Measurements from ENCODE around the gene SLC48A1.
"Not testable (repeated sequence)": the region's sequence is repeated elsewhere in the genome, so short reads cannot be mapped to it uniquely, and the experiment has no call there.

The SLC48A1 gene

GRCh38 chr12:47814539-47815170 is 41.6 kb downstream of the SLC48A1 start:
- Histone ChIP-seq H3K9me3 (ENCODE audit: control insufficient read depth in 5 of 5, low read length in 5 of 5) (no peaks in the 10 kb centered on the region), H3K4me3 (ENCODE audit: low read depth in 1 of 5, low read length in 5 of 5) (peak overlapping the region in 4 of 5 donors; percentile 60 to 70 (median 62)), H3K27me3 (ENCODE audit: control insufficient read depth in 5 of 5, insufficient read depth in 4 of 5, low read length in 5 of 5) (no peaks in the 10 kb centered on the region), H3K27ac (ENCODE audit: low read depth, low read length) (peak overlapping the region; percentile 95), H3K4me1 (ENCODE audit: control insufficient read depth in 5 of 5, insufficient read depth in 5 of 5, low read length in 5 of 5) (peaks cover 29 to 90% (median 85%) of the 10 kb centered on the region in 5 donors), H3K36me3 (ENCODE audit: control insufficient read depth in 5 of 5, insufficient read depth in 5 of 5, low read length in 5 of 5) (peaks cover 0 to 8% (median 5%) of the 10 kb centered on the region in 5 donors), H3K9ac (ENCODE audit: low read length in 5 of 5) (peak overlapping the region in 4 of 5 donors; percentile 42 to 74 (median 66))

- H3K36me3 ChIP-seq (ENCODE audit: control insufficient read depth in 5 of 5, insufficient read depth in 5 of 5, low read length in 5 of 5); H3K4me3 ChIP-seq (ENCODE audit: low read depth in 1 of 5, low read length in 5 of 5); H3K9me3 ChIP-seq (ENCODE audit: control insufficient read depth in 5 of 5, low read length in 5 of 5); H3K27me3 ChIP-seq (ENCODE audit: control insufficient read depth in 5 of 5, insufficient read depth in 4 of 5, low read length in 5 of 5): not testable (repeated sequence)
- peak overlapping the region; percentile 95 for H3K27ac ChIP-seq (ENCODE audit: low read depth, low read length)
- H3K9ac ChIP-seq (ENCODE audit: low read length in 5 of 5) = peak overlapping the region in 1 of 5 donors; percentile 50
- H3K4me1 ChIP-seq (ENCODE audit: control insufficient read depth in 5 of 5, insufficient read depth in 5 of 5, low read length in 5 of 5) = peaks cover 29 to 88% (median 84%) of the 10 kb centered on the region in 5 donors
These were observed 42.4 kb downstream of the SLC48A1 start for GRCh38 chr12:47815447-47815846.

- Histone ChIP-seq H3K4me1 (ENCODE audit: control insufficient read depth in 5 of 5, insufficient read depth in 5 of 5, low read length in 5 of 5) (peaks cover 29 to 88% (median 82%) of the 10 kb centered on the region in 5 donors), H3K4me3 (ENCODE audit: low read depth in 1 of 5, low read length in 5 of 5) (peak overlapping the region in 4 of 5 donors; percentile 72 to 87 (median 82)), H3K9me3 (ENCODE audit: control insufficient read depth in 5 of 5, low read length in 5 of 5) (no peaks in the 10 kb centered on the region), H3K9ac (ENCODE audit: low read length in 5 of 5) (peak overlapping the region; percentile 16 to 89 (median 84)), H3K27ac (ENCODE audit: low read depth, low read length) (peak overlapping the region; percentile 93), H3K36me3 (ENCODE audit: control insufficient read depth in 5 of 5, insufficient read depth in 5 of 5, low read length in 5 of 5) (peaks cover 0 to 8% (median 5%) of the 10 kb centered on the region in 5 donors), H3K27me3 (ENCODE audit: control insufficient read depth in 5 of 5, insufficient read depth in 4 of 5, low read length in 5 of 5) (no peaks in the 10 kb centered on the region)
These were observed 43.6 kb downstream of the SLC48A1 start for GRCh38 chr12:47816403-47817271.

- Histone ChIP-seq H3K36me3 (ENCODE audit: control insufficient read depth in 5 of 5, insufficient read depth in 5 of 5, low read length in 5 of 5) (peaks cover 0 to 8% (median 5%) of the 10 kb centered on the region in 5 donors), H3K4me1 (ENCODE audit: control insufficient read depth in 5 of 5, insufficient read depth in 5 of 5, low read length in 5 of 5) (peaks cover 28 to 88% (median 82%) of the 10 kb centered on the region in 5 donors), H3K27ac (ENCODE audit: low read depth, low read length) (peak overlapping the region; percentile 93), H3K9ac (ENCODE audit: low read length in 5 of 5) (peak overlapping the region; percentile 73 to 89 (median 84)), H3K27me3 (ENCODE audit: control insufficient read depth in 5 of 5, insufficient read depth in 4 of 5, low read length in 5 of 5) (no peaks in the 10 kb centered on the region), H3K4me3 (ENCODE audit: low read depth in 1 of 5, low read length in 5 of 5) (peak overlapping the region; percentile 72 to 87 (median 80)), H3K9me3 (ENCODE audit: control insufficient read depth in 5 of 5, low read length in 5 of 5) (no peaks in the 10 kb centered on the region)
These were observed 44.4 kb downstream of the SLC48A1 start for GRCh38 chr12:47817272-47818006.

- Histone ChIP-seq H3K4me3 (ENCODE audit: low read depth in 1 of 5, low read length in 5 of 5) (peak overlapping the region; percentile 72 to 87 (median 80)), H3K9ac (ENCODE audit: low read length in 5 of 5) (peak overlapping the region in 4 of 5 donors; percentile 73 to 89 (median 86)), H3K36me3 (ENCODE audit: control insufficient read depth in 5 of 5, insufficient read depth in 5 of 5, low read length in 5 of 5) (peaks cover 0 to 8% (median 5%) of the 10 kb centered on the region in 5 donors), H3K9me3 (ENCODE audit: control insufficient read depth in 5 of 5, low read length in 5 of 5) (no peaks in the 10 kb centered on the region), H3K27me3 (ENCODE audit: control insufficient read depth in 5 of 5, insufficient read depth in 4 of 5, low read length in 5 of 5) (no peaks in the 10 kb centered on the region), H3K27ac (ENCODE audit: low read depth, low read length) (peak overlapping the region; percentile 93), H3K4me1 (ENCODE audit: control insufficient read depth in 5 of 5, insufficient read depth in 5 of 5, low read length in 5 of 5) (peaks cover 25 to 89% (median 84%) of the 10 kb centered on the region in 5 donors)
These were observed 45.0 kb downstream of the SLC48A1 start for GRCh38 chr12:47818007-47818376.

- Histone ChIP-seq H3K36me3 (ENCODE audit: control insufficient read depth in 5 of 5, insufficient read depth in 5 of 5, low read length in 5 of 5) (peaks cover 0 to 8% (median 5%) of the 10 kb centered on the region in 5 donors), H3K27ac (ENCODE audit: low read depth, low read length) (peak overlapping the region; percentile 93), H3K9ac (ENCODE audit: low read length in 5 of 5) (peak overlapping the region; percentile 77 to 89 (median 84)), H3K27me3 (ENCODE audit: control insufficient read depth in 5 of 5, insufficient read depth in 4 of 5, low read length in 5 of 5) (no peaks in the 10 kb centered on the region), H3K4me3 (ENCODE audit: low read depth in 1 of 5, low read length in 5 of 5) (peak overlapping the region; percentile 72 to 87 (median 80)), H3K9me3 (ENCODE audit: control insufficient read depth in 5 of 5, low read length in 5 of 5) (no peaks in the 10 kb centered on the region), H3K4me1 (ENCODE audit: control insufficient read depth in 5 of 5, insufficient read depth in 5 of 5, low read length in 5 of 5) (peaks cover 22 to 90% (median 84%) of the 10 kb centered on the region in 5 donors)
These were observed 45.6 kb downstream of the SLC48A1 start for GRCh38 chr12:47818467-47819137.

- Histone ChIP-seq H3K36me3 (ENCODE audit: control insufficient read depth in 5 of 5, insufficient read depth in 5 of 5, low read length in 5 of 5) (peaks cover 0 to 7% (median 4%) of the 10 kb centered on the region in 5 donors), H3K27ac (ENCODE audit: low read depth, low read length) (peak overlapping the region; percentile 93), H3K4me1 (ENCODE audit: control insufficient read depth in 5 of 5, insufficient read depth in 5 of 5, low read length in 5 of 5) (peaks cover 20 to 90% (median 84%) of the 10 kb centered on the region in 5 donors), H3K4me3 (ENCODE audit: low read depth in 1 of 5, low read length in 5 of 5) (peak overlapping the region; percentile 44 to 91 (median 83)), H3K27me3 (ENCODE audit: control insufficient read depth in 5 of 5, insufficient read depth in 4 of 5, low read length in 5 of 5) (no peaks in the 10 kb centered on the region), H3K9ac (ENCODE audit: low read length in 5 of 5) (peak overlapping the region; percentile 77 to 89 (median 84)), H3K9me3 (ENCODE audit: control insufficient read depth in 5 of 5, low read length in 5 of 5) (no peaks in the 10 kb centered on the region)
These were observed 46.3 kb downstream of the SLC48A1 start for GRCh38 chr12:47819138-47819895.

GRCh38 chr12:47819896-47820630 is 47.0 kb downstream of the SLC48A1 start, which contains the start of gene HDAC7:
Gene HDAC7, minus strand, starts transcription at chr12:47819903. Its CDS starts 118 bp downstream, at chr12:47819785.
- no peaks in the 10 kb centered on the region for H3K9me3 ChIP-seq (ENCODE audit: control insufficient read depth in 5 of 5, low read length in 5 of 5)
- H3K27ac ChIP-seq (ENCODE audit: low read depth, low read length) = peak within 1 kb of the TSS; percentile 93
- H3K27me3 ChIP-seq (ENCODE audit: control insufficient read depth in 5 of 5, insufficient read depth in 4 of 5, low read length in 5 of 5) = no peaks in the 10 kb centered on the region
- H3K9ac ChIP-seq (ENCODE audit: low read length in 5 of 5) = peak within 1 kb of the TSS; percentile 77 to 97 (median 87)
- no peaks in the 10 kb centered on the region for H3K36me3 ChIP-seq (ENCODE audit: control insufficient read depth in 5 of 5, insufficient read depth in 5 of 5, low read length in 5 of 5)
- H3K4me3 ChIP-seq (ENCODE audit: low read depth in 1 of 5, low read length in 5 of 5) = peak within 1 kb of the TSS; percentile 65 to 91 (median 83)
- H3K4me1 ChIP-seq (ENCODE audit: control insufficient read depth in 5 of 5, insufficient read depth in 5 of 5, low read length in 5 of 5) = peaks cover 17 to 90% (median 84%) of the 10 kb centered on the region in 5 donors

Measured in subcutaneous abdominal adipose tissue (tissue), 5 donors.